ENCODE measurements around the gene BOLA1.
"Not testable (repeated sequence)": the region's sequence is repeated elsewhere in the genome, so short reads cannot be mapped to it uniquely, and the experiment has no call there.

Gene BOLA1

DNA sequence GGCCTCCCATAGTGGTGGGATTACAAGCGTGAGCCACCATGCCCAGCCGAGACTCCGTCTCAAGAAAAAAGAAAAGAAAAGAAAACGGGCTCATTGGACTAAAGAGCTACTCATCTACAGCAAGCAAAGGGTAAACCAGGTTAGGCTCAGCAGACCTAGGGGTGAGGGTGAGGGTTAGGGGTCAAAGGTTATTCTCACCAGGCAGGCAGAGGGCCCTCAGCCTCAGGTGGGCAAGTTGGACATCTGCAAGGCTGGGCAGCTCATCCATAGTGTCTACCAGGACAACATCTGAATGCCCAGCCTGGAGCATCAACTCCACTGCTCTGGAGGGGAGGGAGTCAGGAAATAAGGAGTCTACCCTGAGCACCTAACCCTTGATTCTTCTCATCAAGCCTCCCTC is 33.8 kb downstream of the BOLA1 start:
- no peak for DNase-seq
- Mint-ChIP-seq H3K9me3 (no peaks in the 10 kb centered on the region), H3K4me3 (no peak overlapping the region), H3K27me3 (no peaks in the 10 kb centered on the region), H3K27ac (no peak overlapping the region), H3K4me1 (ENCODE audit: low read depth) (peaks cover 38% of the 10 kb centered on the region), H3K36me3 (ENCODE audit: low read depth) (peaks cover 2% of the 10 kb centered on the region)

DNA sequence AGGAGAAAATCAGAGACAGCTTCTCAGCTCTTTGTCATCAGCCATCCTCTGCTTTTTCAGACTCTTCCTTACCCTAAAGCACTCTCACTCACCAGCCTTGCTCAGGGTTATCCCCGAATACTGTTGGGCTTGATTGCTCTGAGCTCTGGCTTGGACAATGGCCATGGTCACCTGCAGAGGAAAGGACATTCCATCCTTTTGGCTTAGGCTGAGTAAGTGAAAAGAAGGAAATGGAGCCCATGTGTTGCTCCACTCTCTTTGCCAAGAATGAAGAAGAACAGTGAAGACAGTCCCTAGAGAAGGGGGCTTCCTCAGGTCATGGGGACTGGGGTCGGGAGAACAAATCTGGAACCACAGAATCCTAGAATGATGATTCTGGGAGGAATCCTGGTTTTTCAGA is 35.0 kb downstream of the BOLA1 start:
- Mint-ChIP-seq H3K4me1 (ENCODE audit: low read depth) (peaks cover 39% of the 10 kb centered on the region), H3K27me3 (no peaks in the 10 kb centered on the region)
- no peak for DNase-seq

DNA sequence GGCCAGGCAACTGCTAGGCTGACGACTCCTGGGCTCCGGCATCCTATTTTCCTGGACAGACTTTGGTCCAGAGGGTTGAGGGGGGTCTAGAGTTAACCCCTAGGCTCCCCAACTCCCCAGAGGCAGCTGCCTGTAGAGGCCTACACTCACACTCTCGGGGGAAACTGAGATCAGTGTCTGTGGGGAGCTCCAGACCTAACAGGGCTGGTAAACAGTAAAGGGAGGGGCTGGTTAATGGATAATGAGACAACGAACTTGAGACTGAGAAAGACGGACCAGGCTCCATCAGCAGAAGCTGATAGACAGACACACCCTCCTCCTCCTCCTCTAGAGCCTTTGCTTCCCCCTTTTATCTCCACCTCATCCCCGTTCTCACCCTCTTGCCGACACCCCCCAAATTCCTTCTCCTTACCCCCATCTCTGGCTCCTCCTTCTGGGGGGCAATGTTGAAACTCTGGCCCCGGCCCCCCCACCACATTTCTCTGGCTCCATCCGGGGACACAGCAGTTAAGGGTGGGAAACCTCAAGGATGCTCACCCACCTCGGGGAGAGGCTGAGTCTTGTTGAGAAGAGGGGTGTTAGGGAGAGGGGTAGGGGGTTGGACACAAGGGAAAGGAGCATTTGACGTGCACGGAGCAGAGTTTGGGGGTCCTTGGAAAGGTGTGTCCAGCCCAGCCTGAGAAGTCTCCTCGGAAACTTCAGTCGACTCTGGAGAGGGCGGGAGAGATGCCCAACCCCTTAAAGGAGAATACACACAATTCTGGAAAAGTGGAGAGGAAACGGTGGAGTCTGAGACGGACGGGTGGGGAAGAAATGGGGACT is 37.0 kb downstream of the BOLA1 start, which contains the start of gene MTMR11:
TSS of gene MTMR11 (minus strand) at position 710 of the 822 bp plus-strand sequence. CDS start at position 478, 232 bp downstream.
- Mint-ChIP-seq H3K4me3 (peak within 1 kb of the TSS; percentile 30), H3K9me3 (no peaks in the 10 kb centered on the region), H3K36me3 (ENCODE audit: low read depth) (no peaks in the 10 kb centered on the region), H3K27ac (peak within 1 kb of the TSS; percentile 67), H3K4me1 (ENCODE audit: low read depth) (peaks cover 41% of the 10 kb centered on the region), H3K27me3 (no peaks in the 10 kb centered on the region)
- no peak for DNase-seq

More for the DNA sequence above, 35.0 kb downstream of the BOLA1 start:
- no peaks in the 10 kb centered on the region for H3K9me3 Mint-ChIP-seq
- no peak overlapping the region for H3K27ac Mint-ChIP-seq
- no peaks in the 10 kb centered on the region for H3K36me3 Mint-ChIP-seq (ENCODE audit: low read depth)
- H3K4me3 Mint-ChIP-seq = no peak overlapping the region

- DNase-seq = no peak
- peaks cover 1% of the 10 kb centered on the region for H3K36me3 Mint-ChIP-seq (ENCODE audit: low read depth)
- no peaks in the 10 kb centered on the region for H3K9me3 Mint-ChIP-seq
- H3K27ac Mint-ChIP-seq = peak overlapping the region; percentile 67
- peak overlapping the region; percentile 30 for H3K4me3 Mint-ChIP-seq
- peaks cover 36% of the 10 kb centered on the region for H3K4me1 Mint-ChIP-seq (ENCODE audit: low read depth)
- H3K27me3 Mint-ChIP-seq = no peaks in the 10 kb centered on the region
Measured at GRCh38 chr1:149936992-149937705, 37.8 kb downstream of the BOLA1 start.

DNA sequence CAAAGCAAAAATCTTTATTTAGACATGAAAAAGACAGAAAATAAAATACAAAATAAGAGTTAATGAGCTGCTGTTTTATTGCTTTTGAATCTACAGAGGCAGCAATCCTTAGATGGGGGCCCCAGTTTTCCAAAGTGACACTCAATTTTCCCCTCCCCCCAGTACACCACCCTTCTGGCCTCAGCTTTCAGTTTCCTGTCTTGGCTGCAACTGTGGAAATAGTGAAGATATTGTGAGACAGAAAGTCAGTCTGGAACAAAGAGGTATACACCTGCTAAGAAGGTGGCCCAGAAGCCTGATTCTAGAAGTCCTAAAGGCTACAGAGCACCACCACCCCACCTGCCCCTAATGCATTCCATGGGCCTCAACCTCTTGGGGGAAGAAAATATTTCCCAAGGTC is 38.4 kb downstream of the BOLA1 start:
- H3K4me1 Mint-ChIP-seq (ENCODE audit: low read depth) = peaks cover 36% of the 10 kb centered on the region
- DNase-seq = no peak
- peak overlapping the region; percentile 30 for H3K4me3 Mint-ChIP-seq
- no peaks in the 10 kb centered on the region for H3K9me3 Mint-ChIP-seq
- no peaks in the 10 kb centered on the region for H3K27me3 Mint-ChIP-seq
- peaks cover 3% of the 10 kb centered on the region for H3K36me3 Mint-ChIP-seq (ENCODE audit: low read depth)
- peak overlapping the region; percentile 67 for H3K27ac Mint-ChIP-seq

DNA sequence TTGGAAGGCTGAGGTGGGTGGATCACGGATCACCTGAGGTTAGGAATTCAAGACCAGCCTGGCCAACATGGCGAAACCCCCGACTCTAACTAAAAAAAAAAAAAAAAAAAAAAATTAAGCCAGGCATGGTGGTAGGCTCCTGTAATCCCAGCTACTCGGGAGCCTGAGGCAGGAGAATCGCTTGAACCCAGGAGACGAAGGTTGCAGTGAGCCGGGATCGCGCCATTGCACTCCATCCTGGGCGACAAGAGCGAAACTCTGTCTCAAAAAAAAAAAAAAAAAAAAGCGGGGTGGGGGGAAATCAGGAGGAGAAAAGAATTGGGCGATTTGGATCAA is 39.3 kb downstream of the BOLA1 start:
- H3K9me3 Mint-ChIP-seq, DNase-seq, H3K27me3 Mint-ChIP-seq, H3K4me3 Mint-ChIP-seq: not testable (repeated sequence)
- Mint-ChIP-seq H3K36me3 (ENCODE audit: low read depth) (peaks cover 11% of the 10 kb centered on the region), H3K27ac (peak overlapping the region; percentile 92), H3K4me1 (ENCODE audit: low read depth) (peaks cover 41% of the 10 kb centered on the region)

DNA sequence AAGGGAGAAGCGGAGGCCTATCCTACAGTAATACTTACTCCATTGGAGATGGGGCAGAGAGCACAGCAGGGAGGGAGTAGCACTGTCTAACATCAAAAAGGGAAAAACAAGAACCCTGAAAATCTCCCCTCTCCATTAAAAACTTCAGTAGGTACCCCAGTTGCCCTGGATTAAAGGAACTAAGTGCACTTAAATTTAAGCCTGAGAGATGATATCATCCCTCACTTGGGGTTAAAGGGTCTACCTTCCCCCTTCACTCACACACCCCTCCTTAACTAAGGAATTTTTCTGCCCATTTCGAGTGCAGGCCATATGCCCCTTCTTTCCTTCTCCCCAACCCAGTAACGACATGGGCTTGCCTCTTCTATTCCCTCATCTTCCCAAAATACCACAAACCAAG is 41.1 kb downstream of the BOLA1 start:
- Mint-ChIP-seq H3K27me3 (no peaks in the 10 kb centered on the region), H3K4me3 (no peak overlapping the region), H3K9me3 (no peaks in the 10 kb centered on the region), H3K36me3 (ENCODE audit: low read depth) (peaks cover 29% of the 10 kb centered on the region), H3K4me1 (ENCODE audit: low read depth) (peaks cover 45% of the 10 kb centered on the region), H3K27ac (peak overlapping the region; percentile 92)
- DNase-seq = no peak

GRCh38 chr1:149942207-149942606 is 42.8 kb downstream of the BOLA1 start:
- no peak overlapping the region for H3K27ac Mint-ChIP-seq
- no peak for DNase-seq
- no peak overlapping the region for H3K4me3 Mint-ChIP-seq
- H3K27me3 Mint-ChIP-seq = no peaks in the 10 kb centered on the region
- H3K36me3 Mint-ChIP-seq (ENCODE audit: low read depth) = peaks cover 45% of the 10 kb centered on the region
- H3K9me3 Mint-ChIP-seq = no peaks in the 10 kb centered on the region
- H3K4me1 Mint-ChIP-seq (ENCODE audit: low read depth) = peaks cover 40% of the 10 kb centered on the region

- Mint-ChIP-seq H3K4me1 (ENCODE audit: low read depth) (peaks cover 33% of the 10 kb centered on the region), H3K4me3 (no peak overlapping the region), H3K27ac (no peak overlapping the region), H3K36me3 (ENCODE audit: low read depth) (peaks cover 50% of the 10 kb centered on the region), H3K9me3 (no peaks in the 10 kb centered on the region), H3K27me3 (no peaks in the 10 kb centered on the region)
- DNase-seq = no peak
Measured at GRCh38 chr1:149942885-149943284, 43.5 kb downstream of the BOLA1 start.

DNA sequence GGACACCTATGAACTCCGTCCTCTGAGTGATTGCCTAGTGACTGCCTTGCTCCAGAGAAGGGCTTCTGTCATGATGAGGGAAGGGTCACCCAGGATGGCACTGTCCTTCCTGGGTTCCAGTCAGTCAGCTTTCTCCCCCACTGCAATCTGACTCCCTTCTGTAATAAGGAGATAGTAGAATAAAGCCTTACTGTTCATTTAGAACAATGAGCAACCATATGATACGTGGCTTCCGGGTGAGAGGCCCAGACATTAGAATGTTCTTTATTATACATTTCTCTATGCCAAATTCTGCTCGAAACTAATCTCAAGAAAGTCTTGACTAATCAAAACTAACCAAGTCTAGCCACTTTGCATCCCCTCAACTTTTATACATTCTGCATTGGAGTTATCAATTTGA is 45.8 kb downstream of the BOLA1 start:
- H3K36me3 Mint-ChIP-seq (ENCODE audit: low read depth) = peaks cover 73% of the 10 kb centered on the region
- no peak for DNase-seq
- no peak overlapping the region for H3K4me3 Mint-ChIP-seq
- no peaks in the 10 kb centered on the region for H3K27me3 Mint-ChIP-seq
- H3K4me1 Mint-ChIP-seq (ENCODE audit: low read depth) = peaks cover 13% of the 10 kb centered on the region
- H3K27ac Mint-ChIP-seq = no peak overlapping the region
- no peaks in the 10 kb centered on the region for H3K9me3 Mint-ChIP-seq

GRCh38 chr1:149949911-149950310 is 50.5 kb downstream of the BOLA1 start:
- no peak overlapping the region for H3K27ac Mint-ChIP-seq
- H3K36me3 Mint-ChIP-seq (ENCODE audit: low read depth) = peaks cover 88% of the 10 kb centered on the region
- no peaks in the 10 kb centered on the region for H3K4me1 Mint-ChIP-seq (ENCODE audit: low read depth)
- H3K27me3 Mint-ChIP-seq = no peaks in the 10 kb centered on the region
- H3K4me3 Mint-ChIP-seq = no peak overlapping the region
- no peaks in the 10 kb centered on the region for H3K9me3 Mint-ChIP-seq
- DNase-seq = no peak

All from activated T-cell treated with anti-CD3 and anti-CD28 coated beads, Interleukin-2, amount 50 U/mL, for 24 hours (primary cell).